T-cell (primary cell): Measurements from ENCODE around the gene PAFAH1B2. TPM values are rescaled to one million over a fixed set of nuclear protein-coding genes. Genes with fewer than 3 reads are reported as not detected.

ENCODE experiments used
- ATAC-seq, 4 experiments: fragments of 200-7000 bp in 3 of 4; fragments of 150-1000 bp in 1 of 4; cut with Tn5 transposase; replicated peaks in 1 of 4; 1 replicate in 3 of 4; 2 replicates in 1 of 4; pipeline ENCODE4 v1.10.0; 2021; ENCODE audit warnings: moderate library complexity in 3 of 4, mild to moderate bottlenecking in 2 of 4, moderate number of reproducible peaks in 1 of 4
- CTCF ChIA-PET, 2 donors: fragments of 300-600 bp; sonication (Branson Sonifier 250); formaldehyde crosslinking; loops; one replicate each; lab custom pipeline; 2022; ENCODE audit warnings: antibody characterized with exemption in 2 of 2; lab: Charles Lee
- POLR2A ChIA-PET, 2 donors: fragments of 300-600 bp; sonication (Branson Sonifier 250); formaldehyde crosslinking; loops; one replicate each; lab custom pipeline; 2022; ENCODE audit warnings: antibody characterized with exemption in 2 of 2; lab: Charles Lee
- DNase-seq, 35 experiments: peaks; one replicate each; pipeline versions ENCODE4 v3.0.0 to v3.0.0-alpha.2; 2013 to 2023
- H3K27ac ChIP-seq: one replicate; pipeline ENCODE4 v1.5.1; 2013; ENCODE audit warnings: low read length
- H3K27me3 ChIP-seq, 2 experiments: replicated peaks in 1 of 2; 1 replicate in 1 of 2; 2 replicates in 1 of 2; pipeline versions ENCODE4 v1.6.1 to v1.7.0; 2013; ENCODE audit warnings: low read length in 1 of 2, mixed read lengths in 1 of 2; ENCODE audit not compliant: control insufficient read depth in 2 of 2, insufficient read depth in 2 of 2; ENCODE audit errors: extremely low read depth in 1 of 2
- H3K36me3 ChIP-seq, 2 donors: 1 replicate in 1 of 2; 2 replicates in 1 of 2; pipeline versions ENCODE4 v1.6.1 to v1.7.0; 2013; ENCODE audit warnings: low read length in 1 of 2; ENCODE audit not compliant: control insufficient read depth in 2 of 2, insufficient read depth in 1 of 2; ENCODE audit errors: extremely low read depth in 1 of 2
- H3K4me1 ChIP-seq, 2 experiments: 1 replicate in 1 of 2; 2 replicates in 1 of 2; pipeline versions ENCODE4 v1.6.1 to v1.7.0; 2013; ENCODE audit warnings: low read length in 2 of 2, mixed read lengths in 1 of 2; ENCODE audit not compliant: insufficient read depth in 2 of 2, control insufficient read depth in 1 of 2; ENCODE audit errors: extremely low read depth in 1 of 2
- H3K4me3 ChIP-seq, 2 donors: 1 replicate in 1 of 2; 2 replicates in 1 of 2; pipeline versions ENCODE4 v1.5.1 to v1.7.0; 2013; ENCODE audit warnings: mild to moderate bottlenecking in 2 of 2, low read length in 1 of 2, moderate library complexity in 1 of 2; ENCODE audit not compliant: control insufficient read depth in 1 of 2; ENCODE audit errors: extremely low read depth in 1 of 2
- H3K9me3 ChIP-seq: 2 replicates; pipeline ENCODE4 v1.7.0; 2013
- H3K27ac Mint-ChIP-seq, 2 donors: one replicate each; pipeline ENCODE4 v1.8.0; 2020 to 2021; ENCODE audit warnings: mild to moderate bottlenecking in 2 of 2, mixed read lengths in 2 of 2
- H3K27me3 Mint-ChIP-seq, 2 donors: one replicate each; pipeline ENCODE4 v1.8.0; 2021 to 2022; ENCODE audit warnings: mixed read lengths in 2 of 2
- H3K36me3 Mint-ChIP-seq: one replicate; pipeline ENCODE4 v1.8.0; 2021; ENCODE audit warnings: mixed read lengths
- H3K4me1 Mint-ChIP-seq, 3 donors: one replicate each; pipeline ENCODE4 v1.8.0; 2020 to 2022; ENCODE audit warnings: mixed read lengths in 3 of 3, mild to moderate bottlenecking in 1 of 3
- H3K4me3 Mint-ChIP-seq, 3 donors: one replicate each; pipeline ENCODE4 v1.8.0; 2020 to 2022; ENCODE audit warnings: mild to moderate bottlenecking in 3 of 3, mixed read lengths in 3 of 3, moderate library complexity in 3 of 3
- H3K9me3 Mint-ChIP-seq, 3 donors: one replicate each; pipeline ENCODE4 v1.8.0; 2020 to 2022; ENCODE audit warnings: mixed read lengths in 3 of 3
- WGBS: methylation state at CpG from one replicate; pipeline ENCODE4 v1.1.5; 2013; ENCODE audit warnings: missing lambda C conversion rate; ENCODE audit not compliant: insufficient coverage; 5-methylcytosine and 5-hydroxymethylcytosine counted together
- total RNA-seq, 35 experiments: library from RNA in 6 of 35; stranded (reverse) in 6 of 35; fragments of 120-200 nt in 1 of 35; gene quantifications; one replicate each; pipeline versions ENCODE4 v1.2.1 to v1.2.4 and lab custom pipeline; 2013 to 2026

Gene PAFAH1B2
- total RNA-seq, 5 donors from 2014 or later (not counting 1 experiment from before 2014, with no cell fraction given): 44.1 to 55.9 (median 55.6) TPM

DNA sequence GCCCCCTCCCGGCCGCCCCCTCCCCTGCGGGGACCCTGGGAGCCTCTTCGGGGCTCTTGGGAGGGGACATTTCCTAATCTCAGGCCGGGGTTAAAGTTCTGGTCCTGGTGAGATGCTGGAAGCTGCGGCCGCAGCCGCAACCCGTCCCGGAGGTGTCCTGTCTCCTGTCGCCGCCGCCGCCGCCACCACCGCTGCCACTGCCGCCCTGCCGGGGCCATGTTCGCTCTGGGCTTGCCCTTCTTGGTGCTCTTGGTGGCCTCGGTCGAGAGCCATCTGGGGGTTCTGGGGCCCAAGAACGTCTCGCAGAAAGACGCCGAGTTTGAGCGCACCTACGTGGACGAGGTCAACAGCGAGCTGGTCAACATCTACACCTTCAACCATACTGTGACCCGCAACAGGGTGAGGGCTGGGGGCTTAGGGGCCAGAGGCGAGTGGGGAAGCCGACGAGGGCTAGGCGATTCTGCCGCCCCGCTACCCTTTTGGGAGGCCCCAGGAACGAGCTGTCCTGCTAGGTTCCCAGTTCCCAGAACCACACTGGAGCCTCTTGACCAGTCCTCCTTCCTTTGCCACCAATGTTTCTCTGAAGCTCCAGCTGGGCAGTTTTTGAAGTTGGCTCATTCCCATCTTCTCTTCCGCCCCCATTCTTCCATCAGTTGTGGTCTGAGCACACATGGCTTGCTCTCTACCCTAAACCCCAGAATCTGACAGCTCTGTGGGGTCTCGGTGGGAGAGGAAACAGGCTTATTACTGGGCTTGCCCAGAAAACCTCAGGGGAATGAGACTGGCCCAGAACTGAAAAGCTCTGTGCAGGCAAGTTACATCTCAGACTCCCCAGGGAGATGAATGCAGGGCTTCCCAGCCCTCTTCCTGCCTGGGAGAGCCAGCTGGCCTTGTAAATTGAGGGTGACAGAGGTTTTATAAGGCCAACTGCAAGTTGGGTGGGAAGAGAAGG, 35.2 kb downstream of the PAFAH1B2 start:
- DNase-seq (peak in 31 of 35 experiments; percentile 19 to 63 (median 40)), ATAC-seq (peak; percentile 46 to 68 (median 62))
- Histone ChIP-seq H3K27me3 (no peaks in the 10 kb centered on the region), H3K4me1 (peaks cover 17 to 34% of the 10 kb centered on the region in 2 experiments), H3K4me3 (peak overlapping the region; percentile 86 to 88), H3K27ac (peak overlapping the region; percentile 88), H3K9me3 (no peaks in the 10 kb centered on the region), H3K36me3 (peaks cover 3 to 16% of the 10 kb centered on the region in 2 donors)
- Mint-ChIP-seq H3K4me3 (peak overlapping the region; percentile 90 to 96 (median 91)), H3K27me3 (no peaks in the 10 kb centered on the region), H3K4me1 (peaks cover 29 to 32% (median 29%) of the 10 kb centered on the region in 3 donors), H3K36me3 (peaks cover 9% of the 10 kb centered on the region), H3K27ac (peak overlapping the region; percentile 88 to 91), H3K9me3 (no peaks in the 10 kb centered on the region)
- ChIA-PET POLR2A (interaction anchor here (0.6 to 2.8 kb wide), 12 partner anchors 7 to 300 kb away, joined by 3 to 21 read pairs (median 3); partner anchors contain the start of gene PAFAH1B2 (in 1 of the 2)), CTCF (interaction anchor here (0.5 to 3.7 kb wide), 16 partner anchors 29 to 785 kb away, joined by 3 to 38 read pairs (median 5); partner anchors contain the start of genes PCSK7 (in 2 of the 2), APOA5 (in 1 of the 2), PAFAH1B2 (in 1 of the 2) and RNF214 (in 1 of the 2))
- 4% methylated on average over 33 of the region's 39 CpGs for WGBS

DNA sequence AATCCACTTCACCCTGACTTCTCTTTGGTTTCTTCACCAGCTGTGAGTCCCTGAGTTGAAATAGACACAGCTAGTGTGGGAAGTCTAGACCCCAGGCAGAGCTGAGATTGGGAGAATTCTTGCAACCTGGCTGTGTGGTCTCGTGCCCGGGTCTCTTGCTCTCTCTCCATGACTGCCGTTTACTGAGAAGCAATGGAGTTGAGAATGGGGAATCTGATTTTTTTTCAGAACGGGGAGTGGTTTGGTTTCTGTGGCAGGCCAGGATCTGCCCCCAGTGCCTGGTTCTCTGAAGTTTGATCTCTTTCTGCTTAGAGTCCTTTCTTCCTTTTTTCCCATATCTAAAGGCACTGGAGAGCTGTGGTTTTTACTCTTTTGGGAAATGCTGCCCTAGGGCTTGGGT, 35.9 kb downstream of the PAFAH1B2 start:
- ATAC-seq (no peak), DNase-seq (peak in 1 of 35 experiments; percentile 16)
- Mint-ChIP-seq H3K27me3 (no peaks in the 10 kb centered on the region), H3K9me3 (no peaks in the 10 kb centered on the region), H3K27ac (peak overlapping the region; percentile 88 to 91), H3K4me3 (peak overlapping the region; percentile 90 to 96 (median 91)), H3K36me3 (peaks cover 9% of the 10 kb centered on the region), H3K4me1 (peaks cover 29 to 32% (median 29%) of the 10 kb centered on the region in 3 donors)
- Histone ChIP-seq H3K27me3 (no peaks in the 10 kb centered on the region), H3K36me3 (peaks cover 3 to 16% of the 10 kb centered on the region in 2 donors), H3K4me1 (peaks cover 17 to 34% of the 10 kb centered on the region in 2 experiments), H3K4me3 (peak overlapping the region; percentile 86 to 88), H3K9me3 (no peaks in the 10 kb centered on the region), H3K27ac (no peak overlapping the region)
- WGBS: no CpG with 5 or more reads among the region's 4 CpGs
- CTCF ChIA-PET: interaction anchor here (0.5 to 3.7 kb wide), 11 partner anchors 13 to 784 kb away, joined by 3 to 38 read pairs (median 6); partner anchors contain the start of gene PAFAH1B2 (in 1 of the 2)
- POLR2A ChIA-PET: interaction anchor here (0.6 to 2.8 kb wide), 8 partner anchors 16 to 1661 kb away, joined by 3 to 21 read pairs (median 4); partner anchors contain the start of gene PAFAH1B2 (in 1 of the 2)

DNA sequence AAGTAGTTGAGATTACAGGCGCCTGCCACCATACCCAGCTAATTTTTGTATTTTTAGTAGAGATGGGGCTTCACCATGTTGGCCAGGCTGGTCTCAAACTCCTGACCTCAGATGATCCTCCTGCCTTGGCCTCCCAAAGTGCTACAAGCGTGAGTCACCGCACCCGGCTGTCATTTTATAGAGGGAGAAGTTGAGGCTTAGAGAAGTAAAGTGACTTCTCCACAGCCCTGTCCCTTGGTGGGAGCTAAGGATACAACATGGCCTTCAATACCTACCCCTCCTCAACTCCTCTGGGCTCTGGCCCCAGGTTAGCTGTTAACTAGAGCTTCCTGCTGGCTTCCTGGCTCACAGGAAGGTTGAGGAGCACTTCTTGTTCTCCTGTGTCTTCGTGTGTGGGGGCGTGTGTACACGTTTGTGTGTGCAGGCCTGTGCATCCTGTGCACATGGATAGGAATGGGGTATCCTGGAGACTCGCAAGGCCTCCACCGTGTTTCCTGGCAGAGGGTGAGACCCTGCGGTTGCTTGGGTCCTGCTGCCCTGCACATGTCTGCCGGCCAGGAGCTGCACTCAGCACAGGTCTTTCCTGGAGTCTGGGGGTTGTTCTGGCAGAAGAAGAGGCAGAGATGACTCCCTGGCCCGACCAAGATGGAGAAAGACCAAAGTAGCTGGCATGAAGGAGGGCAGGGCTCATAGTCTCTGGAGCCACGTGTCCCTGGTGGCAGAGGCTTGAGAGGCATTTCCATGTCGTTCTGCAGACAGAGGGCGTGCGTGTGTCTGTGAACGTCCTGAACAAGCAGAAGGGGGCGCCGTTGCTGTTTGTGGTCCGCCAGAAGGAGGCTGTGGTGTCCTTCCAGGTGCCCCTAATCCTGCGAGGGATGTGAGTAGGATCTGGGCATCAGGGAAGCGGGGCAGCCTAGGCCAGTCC, 36.8 kb downstream of the PAFAH1B2 start:
- H3K27me3 ChIP-seq: no peaks in the 10 kb centered on the region
- Mint-ChIP-seq H3K4me1 (peaks cover 29 to 35% (median 29%) of the 10 kb centered on the region in 3 donors), H3K4me3 (peak overlapping the region; percentile 90 to 96 (median 91)), H3K27me3 (no peaks in the 10 kb centered on the region), H3K9me3 (no peaks in the 10 kb centered on the region), H3K27ac (peak overlapping the region; percentile 55 to 66), H3K36me3 (peaks cover 9% of the 10 kb centered on the region)
- CTCF ChIA-PET: interaction anchor here (0.5 to 3.7 kb wide), 9 partner anchors 14 to 769 kb away, joined by 3 to 38 read pairs (median 5); no protein-coding TSS in a partner anchor
- POLR2A ChIA-PET: interaction anchor here in 1 of 2 donors (0.6 to 2.8 kb wide), 4 partner anchors 36 to 1660 kb away, joined by 3 to 21 read pairs (median 8); partner anchors contain the start of gene PAFAH1B2
- peak in 33 of 35 experiments; percentile 37 to 77 (median 57) for DNase-seq
- ATAC-seq: peak in 2 of 4 experiments; percentile 18 to 37
- no peaks in the 10 kb centered on the region for H3K9me3 ChIP-seq
- H3K4me1 ChIP-seq: peaks cover 17 to 34% of the 10 kb centered on the region in 2 experiments
- H3K4me3 ChIP-seq: peak overlapping the region in 1 of 2 donors; percentile 40
- peaks cover 3 to 16% of the 10 kb centered on the region in 2 donors for H3K36me3 ChIP-seq
- 40% methylated on average over 14 of the region's 22 CpGs for WGBS
- H3K27ac ChIP-seq: no peak overlapping the region

DNA sequence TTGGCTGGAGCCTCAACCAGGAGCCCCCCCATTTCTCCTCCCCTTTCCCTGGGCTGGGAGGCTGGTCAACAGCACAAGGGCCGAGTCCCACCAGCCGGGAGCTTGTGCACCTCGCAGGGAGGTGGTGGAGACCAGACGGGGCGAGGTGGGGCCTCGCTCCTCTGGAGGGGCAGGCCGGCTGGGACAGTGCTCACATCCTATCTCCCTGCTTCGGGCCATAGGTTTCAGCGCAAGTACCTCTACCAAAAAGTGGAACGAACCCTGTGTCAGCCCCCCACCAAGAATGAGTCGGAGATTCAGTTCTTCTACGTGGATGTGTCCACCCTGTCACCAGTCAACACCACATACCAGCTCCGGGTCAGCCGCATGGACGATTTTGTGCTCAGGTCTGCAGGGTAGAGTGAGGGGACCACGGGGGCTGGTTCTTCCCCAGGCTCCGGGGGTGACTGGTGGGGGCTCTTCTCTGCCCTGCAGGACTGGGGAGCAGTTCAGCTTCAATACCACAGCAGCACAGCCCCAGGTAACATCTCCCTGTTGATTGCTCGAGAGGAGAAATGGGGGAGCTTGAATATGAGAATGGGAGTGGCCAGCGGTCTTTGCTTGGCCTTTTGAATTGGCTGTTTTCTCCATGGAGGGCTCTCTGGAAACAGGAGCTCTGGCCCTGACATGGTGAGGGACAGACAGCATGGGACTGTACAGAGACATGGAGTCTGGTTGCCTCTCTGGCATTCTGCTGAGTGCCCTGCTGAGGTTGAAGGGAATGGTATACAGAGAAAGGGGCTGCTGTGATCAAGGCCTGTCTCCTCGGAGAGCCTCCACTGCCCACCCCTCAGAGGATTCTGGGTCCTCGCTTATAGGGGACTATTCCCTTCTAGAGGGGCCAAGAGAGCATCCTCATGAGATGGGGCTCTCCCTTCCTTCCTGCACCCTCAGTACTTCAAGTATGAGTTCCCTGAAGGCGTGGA, 37.8 kb downstream of the PAFAH1B2 start:
- no peaks in the 10 kb centered on the region for H3K9me3 Mint-ChIP-seq
- Histone ChIP-seq H3K9me3 (no peaks in the 10 kb centered on the region), H3K4me1 (peaks cover 17 to 34% of the 10 kb centered on the region in 2 experiments), H3K4me3 (no peak overlapping the region), H3K27ac (no peak overlapping the region), H3K27me3 (no peaks in the 10 kb centered on the region), H3K36me3 (peaks cover 3 to 16% of the 10 kb centered on the region in 2 donors)
- WGBS: 95% methylated on average over 10 of the region's 22 CpGs
- H3K4me1 Mint-ChIP-seq: peaks cover 29 to 35% (median 29%) of the 10 kb centered on the region in 3 donors
- no peak overlapping the region for H3K4me3 Mint-ChIP-seq
- POLR2A ChIA-PET: interaction anchor here in 1 of 2 donors (0.5 kb wide), 1 partner anchor 10 kb away, joined by 3 read pairs; no protein-coding TSS in a partner anchor
- peaks cover 9% of the 10 kb centered on the region for H3K36me3 Mint-ChIP-seq
- no peak for ATAC-seq
- no peaks in the 10 kb centered on the region for H3K27me3 Mint-ChIP-seq
- no peak for DNase-seq
- peak overlapping the region in 1 of 2 donors; percentile 16 for H3K27ac Mint-ChIP-seq
- CTCF ChIA-PET: interaction anchor here (0.5 to 3.7 kb wide), 6 partner anchors 15 to 768 kb away, joined by 3 to 38 read pairs (median 6); no protein-coding TSS in a partner anchor

DNA sequence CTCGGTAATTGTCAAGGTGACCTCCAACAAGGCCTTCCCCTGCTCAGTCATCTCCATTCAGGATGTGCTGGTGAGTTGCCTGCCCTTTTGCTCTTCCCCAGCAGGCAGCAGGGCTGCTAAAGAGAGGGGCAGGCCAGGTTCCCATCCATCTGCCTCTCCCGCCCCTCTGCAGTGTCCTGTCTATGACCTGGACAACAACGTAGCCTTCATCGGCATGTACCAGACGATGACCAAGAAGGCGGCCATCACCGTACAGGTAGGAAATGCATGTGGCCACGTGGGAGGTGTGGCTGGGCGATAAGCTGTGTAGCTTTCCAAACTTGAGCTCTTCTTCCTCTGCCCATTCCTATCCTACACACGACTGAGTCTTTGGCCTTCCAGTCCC, 38.5 kb downstream of the PAFAH1B2 start:
- no peak overlapping the region for H3K4me3 ChIP-seq
- POLR2A ChIA-PET: no interaction called here
- Mint-ChIP-seq H3K27me3 (no peaks in the 10 kb centered on the region), H3K27ac (no peak overlapping the region), H3K9me3 (no peaks in the 10 kb centered on the region), H3K36me3 (peaks cover 13% of the 10 kb centered on the region), H3K4me1 (peaks cover 29 to 36% (median 29%) of the 10 kb centered on the region in 3 donors), H3K4me3 (no peak overlapping the region)
- DNase-seq (no peak), ATAC-seq (no peak)
- CTCF ChIA-PET: interaction anchor here in 1 of 2 donors (1.8 kb wide), 1 partner anchor 45 kb away, joined by 10 read pairs; no protein-coding TSS in a partner anchor
- H3K27ac ChIP-seq: no peak overlapping the region
- peaks cover 17 to 34% of the 10 kb centered on the region in 2 experiments for H3K4me1 ChIP-seq
- 90% methylated on average over 6 of the region's 10 CpGs for WGBS
- no peaks in the 10 kb centered on the region for H3K9me3 ChIP-seq
- H3K27me3 ChIP-seq: no peaks in the 10 kb centered on the region
- peaks cover 3 to 23% of the 10 kb centered on the region in 2 donors for H3K36me3 ChIP-seq
